Measurements from ENCODE around the gene WDR6.

The WDR6 gene

GRCh38 chr3:48982016-48982415 lies 25.2 kb upstream of the WDR6 start:
- H3K4me3 ChIP-seq (ENCODE audit: control insufficient read depth, low read depth, low read length) = no peak overlapping the region
- TF ChIP-seq, protein P1, sequence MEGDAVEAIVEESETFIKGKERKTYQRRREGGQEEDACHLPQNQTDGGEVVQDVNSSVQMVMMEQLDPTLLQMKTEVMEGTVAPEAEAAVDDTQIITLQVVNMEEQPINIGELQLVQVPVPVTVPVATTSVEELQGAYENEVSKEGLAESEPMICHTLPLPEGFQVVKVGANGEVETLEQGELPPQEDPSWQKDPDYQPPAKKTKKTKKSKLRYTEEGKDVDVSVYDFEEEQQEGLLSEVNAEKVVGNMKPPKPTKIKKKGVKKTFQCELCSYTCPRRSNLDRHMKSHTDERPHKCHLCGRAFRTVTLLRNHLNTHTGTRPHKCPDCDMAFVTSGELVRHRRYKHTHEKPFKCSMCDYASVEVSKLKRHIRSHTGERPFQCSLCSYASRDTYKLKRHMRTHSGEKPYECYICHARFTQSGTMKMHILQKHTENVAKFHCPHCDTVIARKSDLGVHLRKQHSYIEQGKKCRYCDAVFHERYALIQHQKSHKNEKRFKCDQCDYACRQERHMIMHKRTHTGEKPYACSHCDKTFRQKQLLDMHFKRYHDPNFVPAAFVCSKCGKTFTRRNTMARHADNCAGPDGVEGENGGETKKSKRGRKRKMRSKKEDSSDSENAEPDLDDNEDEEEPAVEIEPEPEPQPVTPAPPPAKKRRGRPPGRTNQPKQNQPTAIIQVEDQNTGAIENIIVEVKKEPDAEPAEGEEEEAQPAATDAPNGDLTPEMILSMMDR (IDR thresholded peaks at IDR 0.05; ENCODE audit: control insufficient read depth, insufficient read depth, low read depth, low read length, missing control alignments) = no peak
- DNase-seq (ENCODE audit: low read depth) = no peak

DNA sequence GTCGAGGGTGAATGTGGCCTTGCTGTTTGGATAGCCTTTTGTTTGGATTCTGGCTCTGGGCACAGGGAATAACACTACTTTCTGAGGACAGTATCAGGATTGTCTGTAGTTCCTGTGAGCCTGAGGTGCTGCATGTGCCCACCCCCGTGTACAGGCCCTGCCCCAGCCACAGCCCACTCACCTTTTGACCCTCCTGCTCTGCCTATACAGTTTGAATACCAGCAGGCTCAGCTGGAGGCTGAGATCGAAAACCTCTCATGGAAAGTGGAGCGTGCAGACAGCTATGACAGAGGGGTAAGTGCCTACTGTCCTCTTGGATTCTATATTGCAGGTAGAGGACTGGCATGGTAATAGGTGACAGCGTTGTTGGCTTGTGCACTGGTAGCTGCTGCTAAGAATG lies 24.5 kb upstream of the WDR6 start:
- TF ChIP-seq, protein P1 (IDR thresholded peaks at IDR 0.05; ENCODE audit: control insufficient read depth, insufficient read depth, low read depth, low read length, missing control alignments) = no peak
- H3K4me3 ChIP-seq (ENCODE audit: control insufficient read depth, low read depth, low read length) = no peak overlapping the region
- DNase-seq (ENCODE audit: low read depth) = no peak

- DNase-seq (ENCODE audit: low read depth) = no peak
- no peak overlapping the region for H3K4me3 ChIP-seq (ENCODE audit: control insufficient read depth, low read depth, low read length)
- TF ChIP-seq, protein P1 (IDR thresholded peaks at IDR 0.05; ENCODE audit: control insufficient read depth, insufficient read depth, low read depth, low read length, missing control alignments) = no peak
These were observed 24.1 kb upstream of the WDR6 start for GRCh38 chr3:48983096-48983495.

DNA sequence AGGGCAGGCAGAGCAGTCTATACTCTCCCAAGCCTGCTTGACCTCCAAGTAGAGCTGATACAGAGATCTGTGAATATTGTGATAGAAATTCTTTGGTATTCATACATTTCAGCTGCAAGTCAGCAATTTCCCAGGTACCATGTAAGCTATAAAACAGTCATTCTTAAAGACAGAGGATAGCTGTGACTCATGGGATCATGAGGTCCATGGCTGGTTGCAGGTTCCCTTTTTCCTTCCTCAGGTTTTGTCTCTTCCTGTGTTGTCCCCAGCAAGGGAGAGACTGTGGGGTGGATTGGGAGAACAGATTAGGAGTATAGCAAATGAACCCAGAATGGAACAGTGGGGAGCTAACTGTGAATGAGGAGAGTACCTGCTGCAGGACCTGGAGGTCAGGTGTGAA lies 22.5 kb upstream of the WDR6 start:
- no peak for DNase-seq (ENCODE audit: low read depth)
- TF ChIP-seq, protein P1 (IDR thresholded peaks at IDR 0.05; ENCODE audit: control insufficient read depth, insufficient read depth, low read depth, low read length, missing control alignments) = no peak

DNA sequence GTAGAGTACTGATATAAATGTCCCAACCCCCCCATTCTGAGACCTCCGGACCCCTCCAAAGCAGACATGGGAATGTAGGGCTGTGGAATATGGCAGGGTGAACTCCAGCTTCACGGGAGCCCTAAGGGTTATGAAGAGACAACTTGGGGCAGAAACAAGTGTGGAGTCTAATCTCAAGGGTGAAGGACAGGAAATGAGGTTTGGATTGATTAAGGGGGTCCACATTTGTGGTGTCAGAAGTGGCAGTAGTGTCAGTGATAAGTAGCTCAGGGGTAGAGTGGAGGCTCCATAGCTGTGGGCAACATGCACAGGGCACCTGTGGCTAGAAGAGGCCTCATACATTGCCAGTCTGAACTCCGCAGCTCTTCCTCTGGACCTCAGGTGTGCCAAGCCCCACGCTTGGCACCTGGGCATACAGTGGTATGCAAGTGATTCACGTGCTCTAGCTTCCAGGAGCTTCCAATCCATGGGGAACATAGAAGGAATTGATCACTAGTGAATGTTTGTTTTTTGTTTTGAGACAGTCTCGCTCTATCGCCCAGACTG lies 21.3 kb upstream of the WDR6 start:
- no peak for DNase-seq (ENCODE audit: low read depth)
- TF ChIP-seq, protein P1 (IDR thresholded peaks at IDR 0.05; ENCODE audit: control insufficient read depth, insufficient read depth, low read depth, low read length, missing control alignments) = no peak
- no peak overlapping the region for H3K4me3 ChIP-seq (ENCODE audit: control insufficient read depth, low read depth, low read length)

More for the DNA sequence above, 22.5 kb upstream of the WDR6 start:
- no peak overlapping the region for H3K4me3 ChIP-seq (ENCODE audit: control insufficient read depth, low read depth, low read length)

- DNase-seq (ENCODE audit: low read depth) = no peak
- peak overlapping the region; percentile 77 for H3K4me3 ChIP-seq (ENCODE audit: control insufficient read depth, low read depth, low read length)
- TF ChIP-seq, protein P1 (IDR thresholded peaks at IDR 0.05; ENCODE audit: control insufficient read depth, insufficient read depth, low read depth, low read length, missing control alignments) = no peak
These were observed 17.9 kb upstream of the WDR6 start for GRCh38 chr3:48989126-48989795.
